Measurements from ENCODE around the gene ZNF771.

DNA sequence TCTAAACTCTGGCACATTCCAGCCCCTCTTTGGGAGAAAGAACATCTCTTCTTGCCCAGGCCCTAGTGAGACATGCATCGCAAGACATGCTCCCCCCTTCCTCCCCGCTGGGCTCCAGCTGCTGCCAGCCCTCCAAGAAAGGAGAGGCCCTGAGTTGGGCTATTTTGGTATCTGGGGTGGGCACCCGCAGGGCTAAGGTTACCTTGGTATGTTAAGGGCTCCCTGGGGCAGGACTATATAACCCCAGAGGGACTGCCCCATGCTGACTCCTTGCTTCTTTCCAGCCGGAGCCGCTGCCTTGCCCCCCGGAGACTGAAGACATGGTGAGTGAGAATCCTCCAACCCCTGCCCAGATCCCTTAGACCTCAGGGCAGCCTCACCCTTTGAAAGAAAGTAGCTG is 32.9 kb upstream of the ZNF771 start, which contains the start of gene MYL11:
- TF ChIP-seq, protein P1, sequence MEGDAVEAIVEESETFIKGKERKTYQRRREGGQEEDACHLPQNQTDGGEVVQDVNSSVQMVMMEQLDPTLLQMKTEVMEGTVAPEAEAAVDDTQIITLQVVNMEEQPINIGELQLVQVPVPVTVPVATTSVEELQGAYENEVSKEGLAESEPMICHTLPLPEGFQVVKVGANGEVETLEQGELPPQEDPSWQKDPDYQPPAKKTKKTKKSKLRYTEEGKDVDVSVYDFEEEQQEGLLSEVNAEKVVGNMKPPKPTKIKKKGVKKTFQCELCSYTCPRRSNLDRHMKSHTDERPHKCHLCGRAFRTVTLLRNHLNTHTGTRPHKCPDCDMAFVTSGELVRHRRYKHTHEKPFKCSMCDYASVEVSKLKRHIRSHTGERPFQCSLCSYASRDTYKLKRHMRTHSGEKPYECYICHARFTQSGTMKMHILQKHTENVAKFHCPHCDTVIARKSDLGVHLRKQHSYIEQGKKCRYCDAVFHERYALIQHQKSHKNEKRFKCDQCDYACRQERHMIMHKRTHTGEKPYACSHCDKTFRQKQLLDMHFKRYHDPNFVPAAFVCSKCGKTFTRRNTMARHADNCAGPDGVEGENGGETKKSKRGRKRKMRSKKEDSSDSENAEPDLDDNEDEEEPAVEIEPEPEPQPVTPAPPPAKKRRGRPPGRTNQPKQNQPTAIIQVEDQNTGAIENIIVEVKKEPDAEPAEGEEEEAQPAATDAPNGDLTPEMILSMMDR (IDR thresholded peaks at IDR 0.05), result no peak
- no peak for TF ChIP-seq POLR2AphosphoS5 (IDR thresholded peaks at IDR 0.05)
- no peak for TF ChIP-seq POLR2A (IDR thresholded peaks at IDR 0.05)
